SK-N-SH (cell line): Measurements from ENCODE around the gene HECW1.

Experiments
- CHD2 ChIP-seq: fragments of 150-350 bp; IDR thresholded peaks from 2 replicates; pipeline ENCODE4 v1.6.1; 2018; ENCODE audit warnings: low read length; ENCODE audit not compliant: partially characterized antibody
- EZH2phosphoT487 ChIP-seq: fragments of 200-600 bp; sonication (generic); IDR thresholded peaks from 2 replicates; pipeline ENCODE4 v1.6.1; 2017; ENCODE audit warnings: low read depth, mixed run types, mild to moderate bottlenecking, antibody characterized with exemption, moderate library complexity, borderline replicate concordance
- GABPA ChIP-seq: IDR thresholded peaks from 2 replicates; pipeline ENCODE4 v1.4.0; 2012; ENCODE audit warnings: low read depth, mild to moderate bottlenecking
- MEF2A ChIP-seq: IDR thresholded peaks from 2 replicates; pipeline ENCODE4 v1.4.0; 2012; ENCODE audit warnings: low read depth, borderline replicate concordance
- POLR2AphosphoS5 ChIP-seq: IDR thresholded peaks from 2 replicates; pipeline ENCODE4 v1.6.1; 2012; ENCODE audit warnings: low read depth, low read length
- RAD21 ChIP-seq: IDR thresholded peaks from 2 replicates; pipeline ENCODE4 v1.6.1; 2012; ENCODE audit warnings: mild to moderate bottlenecking, low read length
- SIN3A ChIP-seq: IDR thresholded peaks from 2 replicates; pipeline ENCODE4 v1.6.1; 2012; ENCODE audit warnings: low read depth, mild to moderate bottlenecking, low read length, moderate library complexity, borderline replicate concordance
- TAF1 ChIP-seq: IDR thresholded peaks from 2 replicates; pipeline ENCODE4 v1.6.1; 2012; ENCODE audit warnings: low read depth, mild to moderate bottlenecking, low read length, moderate library complexity, borderline replicate concordance
- TF ChIP-seq, protein P1 (sequence below): fragments of 200-600 bp; sonication (generic); IDR thresholded peaks from 2 replicates; pipeline ENCODE4 v1.6.1; 2017; ENCODE audit warnings: antibody characterized with exemption, mild to moderate bottlenecking, moderate library complexity
- TF ChIP-seq, protein P2 (sequence below): fragments of 150-350 bp; IDR thresholded peaks from 2 replicates; pipeline ENCODE4 v1.6.1; 2016; ENCODE audit warnings: mild to moderate bottlenecking, low read depth, low read length
- TF ChIP-seq, protein P3 (sequence below): IDR thresholded peaks from 2 replicates; pipeline ENCODE4; 2012

DNA sequence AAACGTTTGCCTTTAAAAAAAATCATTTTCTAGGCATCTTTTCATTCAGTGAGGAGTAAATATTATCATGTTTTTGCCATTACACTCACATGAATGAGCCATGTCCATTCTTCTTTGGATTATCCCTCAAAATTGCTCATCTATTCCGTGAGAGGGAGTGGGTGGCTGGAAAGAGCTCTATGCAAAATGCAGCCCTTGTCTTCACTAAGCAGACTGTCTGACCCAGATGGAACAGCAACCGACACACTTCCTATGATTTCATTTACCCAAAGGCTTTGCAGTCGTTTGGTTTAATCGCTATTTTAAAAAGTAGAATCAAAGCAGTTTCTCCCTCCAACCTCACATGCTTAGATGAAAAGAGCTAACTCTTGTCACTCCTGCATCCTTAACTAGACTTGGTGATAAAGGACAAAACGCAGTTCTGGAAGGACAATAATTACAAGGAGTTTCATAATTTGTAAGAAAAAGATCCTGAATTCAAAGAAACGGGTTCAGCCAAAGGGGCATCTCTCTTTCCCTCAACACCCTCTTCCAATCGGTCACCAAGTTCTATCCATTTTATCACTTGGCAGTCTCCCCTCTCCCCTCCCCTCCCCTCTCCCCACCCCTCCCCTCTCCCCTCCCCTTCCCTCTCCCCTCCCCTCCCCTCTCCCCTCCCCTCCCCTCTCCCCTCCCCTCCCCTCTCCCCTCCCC lies 272.3 kb downstream of the HECW1 start:
- TF ChIP-seq POLR2AphosphoS5 (no peak), GABPA (no peak), MEF2A (no peak), EZH2phosphoT487 (no peak), SIN3A (no peak), RAD21 (no peak), CHD2 (no peak), TAF1 (no peak)
- TF ChIP-seq, protein P1, sequence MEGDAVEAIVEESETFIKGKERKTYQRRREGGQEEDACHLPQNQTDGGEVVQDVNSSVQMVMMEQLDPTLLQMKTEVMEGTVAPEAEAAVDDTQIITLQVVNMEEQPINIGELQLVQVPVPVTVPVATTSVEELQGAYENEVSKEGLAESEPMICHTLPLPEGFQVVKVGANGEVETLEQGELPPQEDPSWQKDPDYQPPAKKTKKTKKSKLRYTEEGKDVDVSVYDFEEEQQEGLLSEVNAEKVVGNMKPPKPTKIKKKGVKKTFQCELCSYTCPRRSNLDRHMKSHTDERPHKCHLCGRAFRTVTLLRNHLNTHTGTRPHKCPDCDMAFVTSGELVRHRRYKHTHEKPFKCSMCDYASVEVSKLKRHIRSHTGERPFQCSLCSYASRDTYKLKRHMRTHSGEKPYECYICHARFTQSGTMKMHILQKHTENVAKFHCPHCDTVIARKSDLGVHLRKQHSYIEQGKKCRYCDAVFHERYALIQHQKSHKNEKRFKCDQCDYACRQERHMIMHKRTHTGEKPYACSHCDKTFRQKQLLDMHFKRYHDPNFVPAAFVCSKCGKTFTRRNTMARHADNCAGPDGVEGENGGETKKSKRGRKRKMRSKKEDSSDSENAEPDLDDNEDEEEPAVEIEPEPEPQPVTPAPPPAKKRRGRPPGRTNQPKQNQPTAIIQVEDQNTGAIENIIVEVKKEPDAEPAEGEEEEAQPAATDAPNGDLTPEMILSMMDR = no peak
- TF ChIP-seq, protein P2, sequence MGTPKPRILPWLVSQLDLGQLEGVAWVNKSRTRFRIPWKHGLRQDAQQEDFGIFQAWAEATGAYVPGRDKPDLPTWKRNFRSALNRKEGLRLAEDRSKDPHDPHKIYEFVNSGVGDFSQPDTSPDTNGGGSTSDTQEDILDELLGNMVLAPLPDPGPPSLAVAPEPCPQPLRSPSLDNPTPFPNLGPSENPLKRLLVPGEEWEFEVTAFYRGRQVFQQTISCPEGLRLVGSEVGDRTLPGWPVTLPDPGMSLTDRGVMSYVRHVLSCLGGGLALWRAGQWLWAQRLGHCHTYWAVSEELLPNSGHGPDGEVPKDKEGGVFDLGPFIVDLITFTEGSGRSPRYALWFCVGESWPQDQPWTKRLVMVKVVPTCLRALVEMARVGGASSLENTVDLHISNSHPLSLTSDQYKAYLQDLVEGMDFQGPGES = no peak
- TF ChIP-seq, protein P3, sequence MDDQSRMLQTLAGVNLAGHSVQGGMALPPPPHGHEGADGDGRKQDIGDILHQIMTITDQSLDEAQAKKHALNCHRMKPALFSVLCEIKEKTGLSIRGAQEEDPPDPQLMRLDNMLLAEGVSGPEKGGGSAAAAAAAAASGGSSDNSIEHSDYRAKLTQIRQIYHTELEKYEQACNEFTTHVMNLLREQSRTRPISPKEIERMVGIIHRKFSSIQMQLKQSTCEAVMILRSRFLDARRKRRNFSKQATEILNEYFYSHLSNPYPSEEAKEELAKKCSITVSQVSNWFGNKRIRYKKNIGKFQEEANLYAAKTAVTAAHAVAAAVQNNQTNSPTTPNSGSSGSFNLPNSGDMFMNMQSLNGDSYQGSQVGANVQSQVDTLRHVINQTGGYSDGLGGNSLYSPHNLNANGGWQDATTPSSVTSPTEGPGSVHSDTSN = no peak
